DND-41 (cell line): ENCODE measurements around the gene DHRS3.

Experiments used
- CTCF ChIP-seq: IDR thresholded peaks from 2 replicates; pipeline ENCODE4 v1.5.1; 2012; ENCODE audit warnings: borderline replicate concordance, low read length, moderate library complexity, mild to moderate bottlenecking; ENCODE audit not compliant: poor library complexity, severe bottlenecking; ENCODE audit errors: extremely low read depth
- EZH2 ChIP-seq: IDR thresholded peaks from 3 replicates; pipeline ENCODE4 v1.6.1; 2012; ENCODE audit warnings: borderline replicate concordance, low read depth, mild to moderate bottlenecking, moderate library complexity, low read length, inconsistent platforms; ENCODE audit not compliant: severe bottlenecking

- TF ChIP-seq EZH2 (no peak), CTCF (no peak)
Measured at GRCh38 chr1:12602659-12603024, 15.4 kb downstream of the DHRS3 start.
